Fibroblast of skin of scalp (primary cell): ENCODE data around the gene PRM1.
A peak's percentile ranks its signal among the peaks of the same experiment; 100 is the strongest.

ENCODE experiments used
- DNase-seq: peaks from one replicate; pipeline ENCODE4 v3.0.0-alpha.2; 2013

PRM1 gene

DNA sequence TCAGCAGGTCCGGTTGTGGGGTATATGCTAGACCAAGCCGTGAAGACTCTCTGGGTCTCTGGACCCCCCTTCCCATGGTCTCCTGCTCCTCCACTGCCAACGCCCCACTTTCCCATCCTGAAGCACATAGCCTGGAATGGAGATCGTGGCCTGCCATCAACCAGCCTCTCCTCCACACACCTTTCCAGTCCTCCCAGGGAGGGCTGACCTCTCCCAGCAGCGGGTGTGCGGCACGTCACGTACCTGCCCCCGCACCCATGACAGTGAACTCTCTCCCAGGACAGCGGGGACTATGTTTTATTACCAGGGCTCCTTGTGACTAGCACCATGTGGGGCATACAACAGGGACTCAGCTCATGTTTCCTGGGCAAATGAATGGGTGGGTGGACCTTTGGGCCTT, 9.5 kb downstream of the PRM1 start:
- DNase-seq, result no peak

DNA sequence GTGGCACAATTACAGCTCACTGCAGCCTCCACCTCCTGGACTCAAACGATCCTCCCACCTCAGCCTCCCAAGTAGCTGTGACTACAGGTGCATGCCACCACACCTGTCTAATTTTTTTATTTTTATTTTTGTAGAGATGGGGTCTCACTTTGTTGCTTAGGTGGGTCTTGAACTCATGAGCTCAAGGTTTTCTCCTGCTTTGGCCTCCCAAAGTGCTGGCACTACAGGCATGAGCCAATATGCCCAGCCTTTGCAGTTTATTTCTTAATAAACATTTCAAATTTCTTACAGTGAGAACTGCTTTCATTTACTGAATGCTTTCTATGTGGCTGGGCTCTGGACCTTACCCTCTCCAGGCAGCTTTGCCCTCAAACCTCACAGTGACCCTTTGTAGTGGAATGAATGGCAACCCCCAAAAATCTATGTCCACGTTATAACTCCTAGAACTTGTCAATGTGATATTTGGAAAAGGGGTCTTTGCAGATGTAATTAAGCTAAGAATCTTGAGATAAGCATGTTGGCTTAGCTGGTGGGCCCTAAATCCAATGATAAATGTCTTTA, 10.4 kb downstream of the PRM1 start:
- DNase-seq, result no peak

DNA sequence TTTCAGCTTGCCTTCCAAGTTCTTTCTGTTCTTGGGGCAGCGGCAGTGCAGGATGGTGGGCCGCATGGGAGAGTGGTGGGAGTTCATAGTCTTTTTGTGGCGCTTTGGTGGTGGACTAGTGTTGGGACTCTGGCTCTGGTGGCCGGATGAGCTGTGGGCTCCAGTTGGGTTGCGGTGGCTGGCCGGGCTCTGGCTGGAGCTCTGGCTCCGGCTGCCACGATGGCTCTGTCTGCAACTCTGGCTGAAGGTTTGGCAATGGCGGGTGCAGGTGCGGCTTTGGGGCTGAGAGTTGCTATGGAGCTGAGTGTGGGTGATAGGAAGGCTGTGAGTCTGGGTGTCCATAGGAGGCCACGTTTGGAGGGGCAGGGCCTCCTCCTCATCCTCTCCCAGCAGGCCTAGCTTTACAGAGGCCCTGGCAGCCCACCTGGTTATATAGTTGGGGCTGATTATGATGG, 12.2 kb downstream of the PRM1 start, which contains the start of gene TNP2:
TNP2 (minus strand) TSS at position 405 of the 455 bp plus-strand sequence; CDS start at position 342, 63 bp downstream.
- no peak for DNase-seq

DNA sequence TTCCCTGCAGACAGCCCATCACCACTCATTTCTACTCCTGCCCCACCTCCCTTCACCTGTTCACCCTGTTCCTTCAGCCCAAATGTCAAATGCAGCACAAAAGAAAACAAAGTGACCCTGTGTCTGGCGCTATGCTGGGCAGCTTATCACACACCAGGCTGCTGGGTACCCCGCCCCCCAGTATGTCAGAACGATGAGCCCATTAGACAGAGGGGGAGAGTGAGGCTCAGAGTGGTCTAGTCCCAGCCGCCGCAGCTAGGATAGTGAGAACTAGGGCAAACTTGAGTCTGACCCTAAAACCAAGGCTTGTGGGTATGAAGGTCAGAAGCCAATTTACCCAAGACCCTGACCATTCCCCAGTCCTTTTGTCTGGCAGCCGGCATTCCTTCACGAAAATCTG, 16.0 kb downstream of the PRM1 start:
- no peak for DNase-seq

DNA sequence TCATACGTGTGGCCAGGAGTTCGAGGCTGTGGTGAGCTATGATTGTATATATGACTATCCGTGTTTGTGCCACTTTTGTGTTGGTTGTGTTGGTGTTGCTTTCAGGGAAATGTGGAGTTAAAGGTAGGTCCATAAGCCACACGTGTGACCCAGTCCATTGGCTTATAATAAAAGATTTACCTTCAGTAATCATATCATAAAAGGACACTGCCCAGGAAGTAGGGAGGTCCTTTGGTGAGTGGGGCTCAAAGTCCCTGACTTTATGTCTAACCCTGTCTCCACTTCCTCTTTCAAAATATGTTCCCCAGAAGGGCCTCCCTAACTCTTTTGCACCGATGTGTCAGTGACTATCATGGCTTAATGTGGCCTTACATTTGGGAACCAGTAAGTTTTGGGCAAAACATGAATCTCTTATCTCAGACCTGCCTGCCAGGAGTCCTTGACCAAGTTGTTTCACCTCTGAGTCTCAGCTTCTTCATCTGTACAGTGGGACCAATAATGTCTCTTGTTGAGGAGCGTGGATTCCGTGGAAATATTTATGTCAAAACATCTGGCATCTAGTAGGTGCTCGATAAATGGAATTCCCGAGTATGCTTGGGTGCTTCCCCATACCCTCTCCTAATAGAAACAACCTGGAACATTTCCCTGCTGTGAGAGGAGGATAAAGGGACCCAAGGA, 16.8 kb downstream of the PRM1 start:
- no peak for DNase-seq

DNA sequence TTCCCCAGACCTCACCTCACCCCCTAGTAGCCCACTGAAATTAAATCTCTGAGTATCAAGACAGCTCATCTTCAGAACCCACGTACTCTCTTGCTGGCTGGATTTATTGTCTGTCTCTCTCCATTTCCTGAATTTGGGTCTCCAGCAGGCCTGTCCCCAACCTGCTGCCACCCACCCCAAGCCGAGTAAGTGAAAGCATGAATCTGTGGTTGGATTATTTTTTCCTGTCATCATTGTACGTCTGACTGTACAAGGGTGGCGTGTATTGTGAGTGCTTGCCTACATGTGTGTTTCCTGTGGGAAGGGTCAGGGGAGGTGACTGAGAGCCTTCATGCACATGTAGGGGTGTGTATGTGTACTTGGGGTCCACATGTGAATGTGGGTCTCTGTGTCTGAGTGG, 17.4 kb downstream of the PRM1 start:
- no peak for DNase-seq

DNA sequence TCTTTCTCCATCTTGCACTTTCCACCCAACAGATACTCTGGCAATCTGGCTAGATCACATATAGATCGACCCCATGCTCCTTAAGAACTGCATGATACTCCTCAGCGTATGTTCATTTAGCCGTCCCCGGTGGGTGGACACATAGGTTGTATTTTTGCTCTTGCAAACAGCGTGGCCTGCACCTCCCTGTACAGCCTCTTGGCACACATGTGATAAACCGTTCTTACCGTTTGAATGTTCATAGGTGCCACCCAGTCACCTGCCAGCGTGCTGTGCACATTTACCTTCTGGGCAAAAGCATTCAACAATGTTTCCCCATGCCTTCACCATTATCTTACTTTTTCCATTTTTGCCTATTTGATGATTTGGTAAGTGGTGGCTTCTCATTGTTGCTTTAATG, 18.2 kb downstream of the PRM1 start:
- no peak for DNase-seq

DNA sequence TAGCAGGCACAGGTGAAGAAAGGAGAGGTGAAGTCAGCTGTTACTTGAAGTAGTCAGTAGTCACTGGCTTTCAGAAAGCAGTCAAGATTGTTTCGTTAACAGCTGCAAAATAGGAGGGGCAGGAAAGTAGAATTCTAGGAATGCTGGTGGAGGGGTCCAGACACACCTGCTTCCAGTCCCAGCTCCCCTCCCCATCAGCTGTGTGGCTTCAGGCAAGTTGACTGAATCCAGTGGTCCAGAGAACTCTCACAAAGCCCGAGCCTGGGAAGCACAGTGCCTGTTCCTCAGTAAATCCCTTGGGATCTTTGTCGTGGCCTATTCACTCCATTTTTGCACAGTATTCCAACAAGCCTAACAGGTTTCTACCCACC, 20.5 kb downstream of the PRM1 start:
- no peak for DNase-seq

DNA sequence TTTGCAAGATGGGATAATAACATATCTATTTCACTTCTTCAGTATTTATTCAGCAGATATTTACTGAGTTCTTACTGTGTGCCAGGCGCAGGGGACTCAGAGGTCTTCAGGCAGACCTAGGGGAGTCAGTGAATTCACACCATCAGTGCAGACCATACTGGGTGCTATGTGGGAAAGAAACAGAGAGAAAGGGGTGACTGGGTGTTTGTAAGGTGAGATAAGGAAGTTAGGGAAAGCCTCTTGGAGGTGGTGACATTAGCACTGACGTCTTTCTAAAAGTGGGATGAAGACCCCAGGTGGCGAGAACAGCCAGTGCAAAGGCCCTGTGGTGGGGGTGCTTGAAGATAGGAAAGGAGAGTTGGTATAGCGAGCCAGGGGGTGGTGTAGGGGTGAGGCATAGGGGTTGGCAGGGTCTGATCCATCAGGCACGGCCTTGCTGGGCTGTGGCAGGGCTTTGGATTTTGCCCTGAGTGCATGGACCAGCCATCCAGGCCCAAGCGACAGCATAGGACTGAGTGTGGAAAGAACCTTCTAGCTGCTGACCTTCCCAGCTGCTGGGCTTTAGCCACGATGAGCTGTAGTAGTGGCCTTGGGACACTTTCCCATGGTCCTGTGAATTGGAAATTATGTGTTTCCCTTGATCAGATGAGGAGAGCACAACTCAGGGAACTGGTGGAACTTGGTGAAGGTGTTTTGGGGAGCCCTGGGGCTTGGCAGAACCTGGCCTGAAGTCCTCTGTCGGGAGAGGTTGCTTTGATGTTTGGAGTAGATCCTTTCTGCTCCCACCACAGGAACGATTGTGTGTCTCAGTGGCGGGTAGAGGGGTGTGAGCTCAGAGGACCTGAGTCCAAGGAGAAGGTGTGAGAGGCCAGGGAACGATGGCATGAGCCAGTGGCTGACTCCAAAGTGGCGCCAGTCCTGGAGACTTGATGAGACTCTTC, 21.2 kb downstream of the PRM1 start:
- no peak for DNase-seq

DNA sequence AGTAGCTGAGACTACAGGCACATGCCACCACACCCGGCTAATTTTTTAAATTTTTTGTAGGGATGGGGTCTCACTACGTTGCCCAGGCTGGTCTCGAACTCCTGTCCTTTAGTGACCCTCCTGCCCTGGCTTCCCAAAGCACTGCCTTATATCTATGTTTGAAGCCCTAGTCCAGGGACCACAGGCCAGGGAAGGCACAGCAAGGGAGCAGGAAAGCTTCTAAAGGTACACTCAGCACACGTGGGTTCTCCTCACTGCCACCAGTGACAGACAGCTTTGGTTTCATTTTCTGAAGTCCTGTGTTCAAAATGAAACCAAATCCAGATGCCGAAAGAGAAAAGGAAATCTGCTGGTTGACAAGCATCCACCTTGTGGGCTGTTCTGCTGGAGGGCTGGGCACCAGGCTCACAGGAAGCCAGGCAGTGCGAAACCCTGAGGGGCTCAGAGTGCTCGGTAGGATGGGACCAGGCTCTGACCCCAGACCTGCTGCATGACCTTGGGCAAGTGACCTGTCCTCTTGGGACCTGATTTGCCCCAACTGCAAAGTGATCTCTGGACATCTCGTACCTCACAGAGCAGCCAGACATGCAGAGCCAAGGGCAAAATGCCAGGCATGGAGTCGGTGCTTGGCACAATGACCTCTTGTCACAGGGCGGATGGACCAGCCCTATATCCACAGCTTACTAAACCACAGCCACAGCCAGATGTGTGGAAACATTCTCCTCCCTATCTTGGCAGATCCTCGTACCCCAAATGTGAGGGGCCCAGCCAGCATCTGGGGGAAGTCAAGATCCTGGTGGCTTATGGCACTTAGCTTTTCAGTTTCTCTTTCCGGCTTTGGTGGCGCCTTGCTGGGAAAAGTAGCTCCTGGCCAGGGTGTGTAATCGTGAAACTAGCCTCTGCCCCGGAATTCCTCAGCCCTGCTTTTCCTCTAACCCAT, 22.3 kb downstream of the PRM1 start:
- no peak for DNase-seq

DNA sequence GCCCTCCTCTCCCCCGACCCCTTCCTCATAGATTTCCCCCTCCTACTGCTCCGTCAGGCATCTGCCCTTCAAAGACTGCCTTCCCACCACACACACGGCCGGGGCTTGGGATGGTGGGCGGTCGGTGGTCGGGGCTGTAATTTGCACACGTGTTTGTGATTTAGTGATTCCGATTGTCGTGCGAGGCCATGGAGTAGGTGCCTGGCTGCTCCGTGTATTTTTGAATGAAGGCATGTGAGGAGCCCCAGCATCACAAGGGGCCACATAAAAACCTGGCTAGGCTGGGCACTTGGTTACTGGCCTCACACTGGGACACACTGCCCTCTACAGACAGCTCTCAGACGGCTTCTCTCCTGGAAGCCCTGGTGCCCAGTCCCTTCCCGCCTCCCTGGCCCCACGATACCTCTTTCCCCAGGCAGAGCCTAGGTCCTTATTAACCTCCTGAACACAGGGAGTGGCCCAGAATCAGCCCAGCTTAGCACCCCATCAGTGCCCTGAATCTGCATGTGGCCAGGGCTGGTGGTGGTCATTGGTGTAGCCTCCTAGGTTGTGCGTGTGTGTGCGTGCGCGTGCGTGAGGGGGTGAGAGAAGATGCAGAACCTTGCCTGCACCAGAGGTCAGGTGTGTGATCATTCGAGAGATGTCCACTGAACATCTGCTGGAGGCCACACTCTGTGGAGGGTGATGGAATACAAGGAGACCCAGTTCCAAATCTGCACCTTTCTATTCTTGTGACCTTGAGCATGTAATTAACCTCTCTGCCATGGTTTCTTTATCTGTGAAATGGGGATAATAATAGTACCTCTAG, 23.8 kb downstream of the PRM1 start:
- DNase-seq, result peak; percentile 82

DNA sequence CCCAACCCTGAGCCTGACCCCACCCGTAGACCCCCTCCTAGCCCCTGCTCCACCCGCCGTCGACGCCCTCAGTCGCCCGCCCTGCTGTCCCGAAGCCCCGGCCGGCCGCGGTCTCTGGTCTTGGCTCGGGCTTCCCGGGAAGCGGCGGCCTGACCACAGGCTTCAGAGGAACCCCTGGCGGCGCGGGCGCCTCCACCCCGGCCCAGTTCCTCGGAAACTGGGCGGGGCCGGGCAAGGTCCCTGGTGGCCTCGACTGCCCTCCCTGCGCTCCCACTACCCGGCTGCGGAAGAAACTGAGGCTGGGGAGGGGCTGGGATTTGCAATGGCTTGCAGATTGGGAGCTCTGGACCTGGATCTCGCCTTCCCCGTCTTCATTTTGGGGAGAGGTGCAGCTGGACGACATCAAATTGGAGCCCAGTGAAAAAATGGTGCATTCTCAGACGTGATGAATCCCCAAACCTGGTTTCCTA, 24.4 kb downstream of the PRM1 start:
- peak; percentile 51 for DNase-seq

DNA sequence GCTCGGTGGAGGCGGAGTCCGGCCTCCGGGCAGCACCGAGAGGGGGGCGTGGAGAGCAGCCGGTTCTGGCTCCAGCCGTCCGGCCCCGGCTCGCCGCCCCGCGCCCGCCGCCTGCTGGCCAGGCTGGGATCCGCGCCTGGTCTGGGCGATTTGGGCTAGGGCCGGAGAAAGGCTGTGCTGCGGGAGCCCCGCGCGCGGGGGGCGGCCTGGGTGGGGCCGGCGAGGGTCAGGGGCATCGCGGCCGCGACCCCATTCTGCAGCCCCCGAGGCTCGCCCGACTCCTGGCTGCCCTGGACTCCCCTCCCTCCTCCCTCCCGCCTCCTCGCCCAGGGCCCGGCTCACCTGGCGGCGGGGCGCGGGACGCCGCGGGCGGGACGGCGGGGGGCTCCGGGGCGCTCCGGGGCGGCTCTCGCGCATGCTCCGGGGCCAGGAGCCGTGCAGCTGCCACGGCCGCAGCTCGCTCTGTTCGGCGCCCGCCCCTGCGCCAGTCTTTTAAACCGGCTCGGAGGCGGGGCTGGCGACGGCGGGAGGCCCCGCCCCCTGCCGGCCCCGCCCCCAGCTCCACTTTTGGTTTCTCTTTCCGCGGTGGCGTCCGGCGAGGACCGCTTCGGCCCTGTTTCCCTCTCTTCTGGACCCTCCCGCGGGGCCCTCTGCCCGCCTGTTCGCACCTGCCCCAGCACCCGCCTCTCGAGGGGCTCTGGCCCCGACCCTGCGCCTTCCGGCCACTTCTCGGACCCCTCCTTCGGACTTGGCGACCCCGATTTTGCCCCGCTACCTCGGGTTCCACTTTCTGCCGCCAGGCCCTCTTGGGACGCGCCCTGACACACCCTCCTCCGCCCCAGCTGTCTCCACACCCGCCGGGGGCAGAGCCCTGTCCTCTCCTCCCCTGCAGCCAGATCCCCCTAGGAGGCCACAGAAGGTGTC, 25.1 kb downstream of the PRM1 start, which contains the start of gene SOCS1:
SOCS1 (minus strand) TSS at position 468 of the 924 bp plus-strand sequence. CDS start 726 bp downstream, outside the sequence.
- DNase-seq, result peak; percentile 87

DNA sequence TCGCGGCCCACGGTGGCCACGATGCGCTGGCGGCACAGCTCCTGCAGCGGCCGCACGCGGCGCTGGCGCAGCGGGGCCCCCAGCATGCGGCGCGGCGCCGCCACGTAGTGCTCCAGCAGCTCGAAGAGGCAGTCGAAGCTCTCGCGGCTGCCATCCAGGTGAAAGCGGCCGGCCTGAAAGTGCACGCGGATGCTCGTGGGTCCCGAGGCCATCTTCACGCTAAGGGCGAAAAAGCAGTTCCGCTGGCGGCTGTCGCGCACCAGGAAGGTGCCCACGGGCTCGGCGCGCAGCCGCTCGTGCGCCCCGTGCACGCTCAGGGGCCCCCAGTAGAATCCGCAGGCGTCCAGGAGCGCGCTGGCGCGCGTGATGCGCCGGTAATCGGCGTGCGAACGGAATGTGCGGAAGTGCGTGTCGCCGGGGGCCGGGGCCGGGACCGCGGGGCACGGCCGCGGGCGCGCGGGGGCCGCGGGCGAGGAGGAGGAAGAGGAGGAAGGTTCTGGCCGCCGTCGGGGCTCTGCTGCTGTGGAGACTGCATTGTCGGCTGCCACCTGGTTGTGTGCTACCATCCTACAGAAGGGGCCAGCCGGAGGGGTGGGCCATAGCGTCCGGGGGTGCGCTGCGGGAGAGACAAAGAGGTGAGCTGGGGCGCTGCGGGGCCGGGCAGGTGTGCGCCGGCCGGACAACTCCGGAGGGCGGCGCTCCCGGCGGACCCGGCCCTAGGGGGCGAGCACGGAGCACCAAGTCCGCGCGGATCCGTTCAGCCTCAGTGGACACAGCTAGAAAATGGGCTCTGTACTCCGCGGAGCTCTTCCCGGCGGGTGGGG, 26.0 kb downstream of the PRM1 start:
- peak; percentile 41 for DNase-seq

DNA sequence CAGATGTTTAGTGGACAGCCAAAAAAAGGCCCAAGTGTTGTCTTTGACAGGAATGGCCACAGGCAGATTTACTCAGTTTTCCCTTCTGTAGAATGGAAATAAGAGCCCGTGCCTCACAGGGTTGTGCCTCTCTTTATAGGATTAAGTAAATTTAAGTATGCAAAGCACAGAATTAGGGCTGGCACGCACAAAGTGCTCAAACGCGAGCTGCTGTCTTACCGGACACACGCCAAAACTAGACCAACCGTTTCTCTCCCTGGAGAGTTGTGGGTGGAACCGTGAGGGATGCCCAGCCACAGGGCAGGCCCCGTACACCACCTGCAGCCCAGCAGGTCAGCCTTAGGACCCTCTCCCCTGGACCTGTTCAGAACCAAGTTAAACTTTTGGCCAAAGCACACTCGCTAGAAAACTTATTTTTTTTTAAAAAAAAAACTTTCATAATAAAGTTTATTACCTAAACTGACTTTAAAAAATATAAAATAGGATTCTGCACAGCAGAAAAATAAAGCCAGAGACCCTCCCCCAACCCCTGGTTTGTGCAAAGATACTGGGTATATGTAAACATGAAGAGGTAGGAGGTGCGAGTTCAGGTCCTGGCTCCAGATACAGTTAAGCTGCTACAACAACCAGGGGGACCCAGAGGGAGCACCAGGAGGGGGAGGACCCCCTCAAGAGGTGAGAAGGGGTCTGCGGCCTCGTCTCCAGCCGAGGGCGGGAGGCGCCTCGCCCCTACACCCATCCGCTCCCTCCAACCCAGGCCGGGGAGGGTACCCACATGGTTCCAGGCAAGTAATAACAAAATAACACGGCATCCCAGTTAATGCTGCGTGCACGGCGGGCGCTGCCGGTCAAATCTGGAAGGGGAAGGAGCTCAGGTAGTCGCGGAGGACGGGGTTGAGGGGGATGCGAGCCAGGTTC, 26.9 kb downstream of the PRM1 start:
- DNase-seq, result no peak

DNA sequence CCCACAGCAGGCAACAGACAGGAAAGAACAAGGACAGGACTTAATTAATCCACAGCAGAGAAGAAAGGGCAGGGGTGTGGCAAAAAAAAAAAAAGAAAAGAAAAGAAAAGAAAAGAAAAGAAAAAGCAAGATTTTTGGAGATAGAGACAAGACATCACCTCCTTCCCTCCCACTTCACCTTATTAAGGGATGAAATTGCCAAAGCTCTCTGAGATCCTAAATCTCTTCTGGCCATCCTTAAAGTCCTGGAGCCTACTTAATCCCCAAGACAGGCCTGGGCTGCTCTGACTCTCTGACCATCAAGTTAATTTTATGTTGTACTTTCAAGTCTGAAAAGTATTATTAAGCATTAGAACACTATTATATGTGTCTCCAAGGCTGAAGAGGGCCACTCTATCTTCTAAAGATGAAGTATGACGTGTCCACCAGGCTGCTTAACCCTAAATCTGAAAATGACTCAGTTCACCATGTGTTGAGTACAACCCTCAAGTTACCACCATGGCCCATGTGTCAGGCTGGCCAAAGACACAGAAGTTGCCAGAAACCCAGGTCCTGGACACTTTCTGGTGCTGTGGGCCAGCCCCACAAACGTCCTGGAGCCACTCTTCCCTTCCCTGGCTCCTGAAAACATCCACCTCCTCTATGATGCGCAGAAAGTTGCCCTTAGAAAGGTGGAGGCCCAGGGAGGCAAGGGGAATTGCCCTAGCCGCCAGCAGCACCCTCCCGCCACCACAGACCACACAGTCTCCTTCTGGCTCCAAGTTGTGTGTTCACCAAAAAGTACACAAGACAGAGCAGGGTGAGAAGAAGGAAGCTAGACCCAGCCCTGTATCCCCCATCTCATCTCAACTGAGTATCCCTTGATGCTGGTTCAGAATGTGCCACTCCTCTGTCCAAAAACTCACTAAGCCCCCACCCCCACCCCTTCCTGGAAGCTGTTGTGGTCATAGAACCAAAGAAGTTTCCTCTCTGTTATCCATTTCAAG, 27.8 kb downstream of the PRM1 start:
- DNase-seq, result no peak
